ENCODE data around the gene FBLN5. TPM values are rescaled to one million over a fixed set of nuclear protein-coding genes. Genes with fewer than 3 reads are reported as not detected.

FBLN5 gene
- polyA plus RNA-seq, 3 donors: 0.16 TPM; not detected in 2

- no peak overlapping the region for H3K27ac Mint-ChIP-seq
- no peaks in the 10 kb centered on the region for H3K9me3 ChIP-seq (replicated peaks in 1 of 2; ENCODE audit: control insufficient read depth in 1 of 2, insufficient read depth in 1 of 2, low read length in 2 of 2)
- H3K4me3 Mint-ChIP-seq: no peak overlapping the region
- H3K36me3 ChIP-seq (replicated peaks in 1 of 2; ENCODE audit: control insufficient read depth in 1 of 2, insufficient read depth in 2 of 2, low read length in 2 of 2): no peaks in the 10 kb centered on the region
- peaks cover 0 to 1% (median 0%) of the 10 kb centered on the region in 7 donors for H3K9me3 Mint-ChIP-seq
- peaks cover 8% of the 10 kb centered on the region for H3K4me1 Mint-ChIP-seq
- no peak for DNase-seq
- H4K20me1 ChIP-seq (ENCODE audit: insufficient read depth, low read length): no peaks in the 10 kb centered on the region
- H3K27me3 ChIP-seq (ENCODE audit: control insufficient read depth in 2 of 2, insufficient read depth in 2 of 2, low read length in 2 of 2): no peaks in the 10 kb centered on the region
- no peak overlapping the region for H3K4me3 ChIP-seq (replicated peaks in 1 of 3; ENCODE audit: low read depth in 2 of 3, low read length in 3 of 3)
- H3K27me3 Mint-ChIP-seq (ENCODE audit: low read depth in 3 of 3): peaks cover 0 to 3% (median 0%) of the 10 kb centered on the region in 3 donors
- H3K4me1 ChIP-seq (ENCODE audit: control insufficient read depth in 1 of 2, insufficient read depth in 2 of 2, low read length in 2 of 2): peaks cover 6 to 7% of the 10 kb centered on the region in 2 donors
- H3K79me2 ChIP-seq (ENCODE audit: insufficient read depth, low read length): no peaks in the 10 kb centered on the region
- WGBS (ENCODE audit: insufficient coverage): 94% methylated on average over 8 of the region's 10 CpGs
- H3K36me3 Mint-ChIP-seq: no peaks in the 10 kb centered on the region
- H3K9ac ChIP-seq (ENCODE audit: insufficient read depth, low read length, poor library complexity, severe bottlenecking): no peak overlapping the region
- H3K4me2 ChIP-seq (replicated peaks; ENCODE audit: extremely low read depth, low read length, poor library complexity, severe bottlenecking): no peak overlapping the region
- no peak overlapping the region for H2AFZ ChIP-seq (ENCODE audit: insufficient read depth, low read depth, low read length, poor library complexity, severe bottlenecking)
- no peak overlapping the region for H3K27ac ChIP-seq (ENCODE audit: low read depth in 1 of 2, low read length in 2 of 2)
- intact Hi-C loops (cut with micrococcal nuclease): no loop called here
- TF ChIP-seq CTCF (IDR thresholded peaks at IDR 0.05): no peak
These were observed 58.6 kb downstream of the FBLN5 start for GRCh38 chr14:91888641-91889476.

- H3K9ac ChIP-seq (ENCODE audit: insufficient read depth, low read length, poor library complexity, severe bottlenecking): no peak overlapping the region
- WGBS (ENCODE audit: insufficient coverage): 97% methylated on average over 8 of the region's 8 CpGs
- H4K20me1 ChIP-seq (ENCODE audit: insufficient read depth, low read length): no peaks in the 10 kb centered on the region
- TF ChIP-seq CTCF (IDR thresholded peaks at IDR 0.05): no peak
- no peaks in the 10 kb centered on the region for H3K27me3 ChIP-seq (ENCODE audit: control insufficient read depth in 2 of 2, insufficient read depth in 2 of 2, low read length in 2 of 2)
- Mint-ChIP-seq H3K27ac (no peak overlapping the region), H3K4me1 (no peaks in the 10 kb centered on the region), H3K27me3 (ENCODE audit: low read depth in 3 of 3) (peaks cover 0 to 3% (median 0%) of the 10 kb centered on the region in 3 donors), H3K4me3 (no peak overlapping the region), H3K36me3 (no peaks in the 10 kb centered on the region), H3K9me3 (peaks cover 0 to 1% (median 0%) of the 10 kb centered on the region in 7 donors)
- no peaks in the 10 kb centered on the region for H3K79me2 ChIP-seq (ENCODE audit: insufficient read depth, low read length)
- intact Hi-C loops (cut with micrococcal nuclease): no loop called here
- H3K27ac ChIP-seq (ENCODE audit: low read depth in 1 of 2, low read length in 2 of 2): no peak overlapping the region
- H3K4me2 ChIP-seq (replicated peaks; ENCODE audit: extremely low read depth, low read length, poor library complexity, severe bottlenecking): no peak overlapping the region
- H2AFZ ChIP-seq (ENCODE audit: insufficient read depth, low read depth, low read length, poor library complexity, severe bottlenecking): no peak overlapping the region
- no peaks in the 10 kb centered on the region for H3K4me1 ChIP-seq (ENCODE audit: control insufficient read depth in 1 of 2, insufficient read depth in 2 of 2, low read length in 2 of 2)
- H3K4me3 ChIP-seq (replicated peaks in 1 of 3; ENCODE audit: low read depth in 2 of 3, low read length in 3 of 3): no peak overlapping the region
- H3K9me3 ChIP-seq (replicated peaks in 1 of 2; ENCODE audit: control insufficient read depth in 1 of 2, insufficient read depth in 1 of 2, low read length in 2 of 2): no peaks in the 10 kb centered on the region
- no peak for DNase-seq
- H3K36me3 ChIP-seq (replicated peaks in 1 of 2; ENCODE audit: control insufficient read depth in 1 of 2, insufficient read depth in 2 of 2, low read length in 2 of 2): no peaks in the 10 kb centered on the region
These were observed 60.5 kb downstream of the FBLN5 start for GRCh38 chr14:91886961-91887360.

Measured in CD14-positive monocyte (primary cell).